A549 (cell line): ENCODE measurements around the gene CLDN5. TPM values are rescaled to one million over a fixed set of nuclear protein-coding genes. Genes with fewer than 3 reads are reported as not detected.

Experiments used
- ATAC-seq, 2 experiments: fragments of 200-7000 bp in 1 of 2; fragments of >200 bp in 1 of 2; cut with Nextera tagmentation in 1 of 2; cut with Tn5 transposase in 1 of 2; 3 replicates each; pipeline versions ENCODE4 v1.8.0 to v1.9.1; 2018 to 2020; ENCODE audit warnings: mild to moderate bottlenecking in 1 of 2, moderate library complexity in 1 of 2
- CTCF ChIA-PET: fragments of 300-600 bp; sonication (Branson Sonifier 250); formaldehyde crosslinking; extraction: SDS; loops from one replicate; lab custom pipeline; 2021; ENCODE audit warnings: antibody characterized with exemption, inconsistent platforms; lab: Yijun Ruan, JAX
- POLR2A ChIA-PET: fragments of 350-600 bp; formaldehyde crosslinking; extraction: SDS; loops from one replicate; lab custom pipeline; 2021; ENCODE audit warnings: antibody characterized with exemption, inconsistent platforms; lab: Yijun Ruan, JAX
- DNase-seq, 2 experiments: peaks; one replicate each; pipeline versions ENCODE4 v3.0.0 to v3.0.0-alpha.2; 2011 to 2016; ENCODE audit warnings: low read depth in 1 of 2, low spot score in 1 of 2
- FAIRE-seq: peaks from 2 replicates; lab custom pipeline; 2011; peaks lifted over from hg19 to GRCh38; lab: Jason Lieb, UNC
- H3K27ac ChIP-seq, 2 experiments: fragments of >200 bp; sonication (Bioruptor Twin); formaldehyde crosslinking; 3 replicates each; pipeline ENCODE4 v1.5.1; 2016 to 2017
- H3K4me1 ChIP-seq: fragments of >200 bp; sonication (Bioruptor Twin); formaldehyde crosslinking; 3 replicates; pipeline ENCODE4 v1.6.1; 2016
- H3K4me2 ChIP-seq: fragments of >200 bp; sonication (Bioruptor Twin); formaldehyde crosslinking; 3 replicates; pipeline ENCODE4 v1.6.1; 2016
- H3K4me3 ChIP-seq: fragments of >200 bp; sonication (Bioruptor Twin); formaldehyde crosslinking; 3 replicates; pipeline ENCODE4 v1.5.1; 2016
- H3K9me3 ChIP-seq: fragments of >200 bp; sonication (Bioruptor Twin); formaldehyde crosslinking; 3 replicates; pipeline ENCODE4 v1.6.1; 2016
- BCL3 ChIP-seq: fragments of >200 bp; sonication (Bioruptor Twin); formaldehyde crosslinking; IDR thresholded peaks from 3 replicates; pipeline ENCODE4 v1.6.1; 2016
- CHD4 ChIP-seq: fragments of 200-600 bp; sonication (generic); IDR thresholded peaks from 2 replicates; pipeline ENCODE4 v1.6.1; 2016; ENCODE audit warnings: antibody characterized with exemption, mild to moderate bottlenecking, borderline replicate concordance
- CTCF ChIP-seq: fragments of >200 bp; sonication (Bioruptor Twin); formaldehyde crosslinking; IDR thresholded peaks from 3 replicates; pipeline ENCODE4 v1.5.1; 2016
- EHF ChIP-seq: fragments of 250-450 bp; sonication (Bioruptor Pico); IDR thresholded peaks from 2 replicates; pipeline ENCODE4 v1.5.0; 2020; ENCODE audit warnings: mild to moderate bottlenecking
- FOXS1 ChIP-seq: fragments of 250-450 bp; sonication (Bioruptor Pico); IDR thresholded peaks from 2 replicates; pipeline ENCODE4 v1.5.0; 2020; ENCODE audit warnings: mild to moderate bottlenecking, moderate library complexity
- HES2 ChIP-seq: fragments of >200 bp; sonication (Bioruptor Twin); formaldehyde crosslinking; IDR thresholded peaks from 2 replicates; pipeline ENCODE4 v1.6.1; 2016
- HEYL ChIP-seq: fragments of 250-450 bp; sonication (Bioruptor Pico); IDR thresholded peaks from 2 replicates; pipeline ENCODE4 v1.8.0; 2021; ENCODE audit warnings: mild to moderate bottlenecking, moderate library complexity
- HOXA7 ChIP-seq: fragments of 250-450 bp; sonication (Bioruptor Pico); IDR thresholded peaks from 2 replicates; pipeline ENCODE4 v1.5.0; 2020; ENCODE audit warnings: mild to moderate bottlenecking, moderate library complexity
- JUN ChIP-seq, 2 experiments: fragments of >200 bp; sonication (Bioruptor Twin); formaldehyde crosslinking; IDR thresholded peaks; 2 replicates in 1 of 2; 3 replicates in 1 of 2; pipeline ENCODE4 v1.6.1; 2016 to 2017
- KDM1A ChIP-seq: fragments of 200-600 bp; sonication (generic); IDR thresholded peaks from 2 replicates; pipeline ENCODE4 v1.6.1; 2016; ENCODE audit warnings: low read depth, mild to moderate bottlenecking
- MAFK ChIP-seq: fragments of 450-650 bp; IDR thresholded peaks from 2 replicates; pipeline ENCODE4 v1.6.1; 2014; ENCODE audit not compliant: partially characterized antibody
- MAZ ChIP-seq: fragments of 150-350 bp; IDR thresholded peaks from 2 replicates; pipeline ENCODE4 v1.6.1; 2014; ENCODE audit warnings: antibody characterized with exemption, low read depth, low read length, borderline replicate concordance
- NFE2L2 ChIP-seq: fragments of 150-350 bp; conservative IDR thresholded peaks from 2 replicates; pipeline ENCODE4 v1.6.1; 2014; ENCODE audit warnings: low read length
- PBX3 ChIP-seq: IDR thresholded peaks from 2 replicates; pipeline ENCODE4 v1.6.1; 2012
- PHF8 ChIP-seq: fragments of 200-600 bp; sonication (generic); IDR thresholded peaks from 2 replicates; pipeline ENCODE4 v1.6.1; 2016; ENCODE audit warnings: low read depth, mild to moderate bottlenecking, antibody characterized with exemption, moderate library complexity, borderline replicate concordance
- RARB ChIP-seq: fragments of 250-450 bp; sonication (Bioruptor Pico); IDR thresholded peaks from 2 replicates; pipeline ENCODE4 v1.8.0; 2021; ENCODE audit warnings: mild to moderate bottlenecking, moderate library complexity
- RCOR1 ChIP-seq: fragments of 150-350 bp; IDR thresholded peaks from 2 replicates; pipeline ENCODE4 v1.6.1; 2014; ENCODE audit warnings: antibody characterized with exemption, low read length, low read depth
- RFX5 ChIP-seq: fragments of 450-650 bp; IDR thresholded peaks from 2 replicates; pipeline ENCODE4 v1.7.1; 2014; ENCODE audit warnings: antibody characterized with exemption, mild to moderate bottlenecking, moderate library complexity
- SMC3 ChIP-seq: fragments of >200 bp; sonication (Bioruptor Twin); formaldehyde crosslinking; IDR thresholded peaks from 3 replicates; pipeline ENCODE4 v1.6.1; 2018; ENCODE audit warnings: inconsistent platforms
- SREBF2 ChIP-seq: fragments of 450-650 bp; IDR thresholded peaks from 2 replicates; pipeline ENCODE4 v1.6.1; 2014; ENCODE audit warnings: mild to moderate bottlenecking, moderate library complexity
- TP53 ChIP-seq: fragments of 250-450 bp; sonication (Bioruptor Pico); IDR thresholded peaks from 2 replicates; pipeline ENCODE4 v1.5.0; 2021; ENCODE audit warnings: mild to moderate bottlenecking, moderate library complexity
- USF2 ChIP-seq: fragments of 450-650 bp; IDR thresholded peaks from 2 replicates; pipeline ENCODE4 v1.6.1; 2014; ENCODE audit warnings: antibody characterized with exemption
- ZFP36 ChIP-seq: fragments of 450-650 bp; IDR thresholded peaks from 2 replicates; pipeline ENCODE4 v1.6.1; 2014; ENCODE audit warnings: borderline replicate concordance; ENCODE audit not compliant: partially characterized antibody
- ZNF302 ChIP-seq: fragments of 250-450 bp; sonication (Bioruptor Pico); IDR thresholded peaks from 2 replicates; pipeline ENCODE4 v1.9.0; 2021; ENCODE audit warnings: inconsistent platforms, mild to moderate bottlenecking, moderate library complexity
- WGBS: methylation state at CpG from one replicate; pipeline ENCODE4 v1.1.6; 2017; ENCODE audit errors: missing lambda C conversion rate; 5-methylcytosine and 5-hydroxymethylcytosine counted together
- polyA minus RNA-seq: library from RNA; depleted of rRNA, polyadenylated mRNA; stranded (reverse); fragments of >200 nt; gene quantifications from 2 replicates; pipeline ENCODE4 v1.2.3, GENCODE V29; 2011; rRNA and poly(A)+ RNA removed
- polyA plus RNA-seq, 4 experiments: library from polyadenylated mRNA; depleted of rRNA in 3 of 4; stranded (reverse); fragments of >200 nt; fragmentation: RNase III in 1 of 4; extraction: RNeasy Plus Mini Kit Qiagen cat#74134 plus additional on column Dnase treatment in 1 of 4; gene quantifications; 2 replicates in 3 of 4; 3 replicates in 1 of 4; pipeline ENCODE4 v1.2.3, GENCODE V29; 2011 to 2017
- TF ChIP-seq, protein P1 (sequence below): fragments of 250-450 bp; sonication (Bioruptor Pico); IDR thresholded peaks from 2 replicates; pipeline ENCODE4 v1.5.0; 2021; ENCODE audit warnings: mild to moderate bottlenecking, moderate library complexity, borderline replicate concordance

CLDN5 gene
- not detected in 2 replicates for polyA plus RNA-seq (2011; rRNA removed)
- polyA plus RNA-seq (2012; cell fraction: cytosol; rRNA removed): not detected in 2 replicates
- polyA plus RNA-seq (2012; cell fraction: nucleus; rRNA removed): not detected in 2 replicates
- polyA plus RNA-seq (2017; fragmentation: RNase III; extraction: RNeasy Plus Mini Kit Qiagen cat#74134 plus additional on column Dnase treatment): not detected in 3 replicates
- not detected in 2 replicates for polyA minus RNA-seq

DNA sequence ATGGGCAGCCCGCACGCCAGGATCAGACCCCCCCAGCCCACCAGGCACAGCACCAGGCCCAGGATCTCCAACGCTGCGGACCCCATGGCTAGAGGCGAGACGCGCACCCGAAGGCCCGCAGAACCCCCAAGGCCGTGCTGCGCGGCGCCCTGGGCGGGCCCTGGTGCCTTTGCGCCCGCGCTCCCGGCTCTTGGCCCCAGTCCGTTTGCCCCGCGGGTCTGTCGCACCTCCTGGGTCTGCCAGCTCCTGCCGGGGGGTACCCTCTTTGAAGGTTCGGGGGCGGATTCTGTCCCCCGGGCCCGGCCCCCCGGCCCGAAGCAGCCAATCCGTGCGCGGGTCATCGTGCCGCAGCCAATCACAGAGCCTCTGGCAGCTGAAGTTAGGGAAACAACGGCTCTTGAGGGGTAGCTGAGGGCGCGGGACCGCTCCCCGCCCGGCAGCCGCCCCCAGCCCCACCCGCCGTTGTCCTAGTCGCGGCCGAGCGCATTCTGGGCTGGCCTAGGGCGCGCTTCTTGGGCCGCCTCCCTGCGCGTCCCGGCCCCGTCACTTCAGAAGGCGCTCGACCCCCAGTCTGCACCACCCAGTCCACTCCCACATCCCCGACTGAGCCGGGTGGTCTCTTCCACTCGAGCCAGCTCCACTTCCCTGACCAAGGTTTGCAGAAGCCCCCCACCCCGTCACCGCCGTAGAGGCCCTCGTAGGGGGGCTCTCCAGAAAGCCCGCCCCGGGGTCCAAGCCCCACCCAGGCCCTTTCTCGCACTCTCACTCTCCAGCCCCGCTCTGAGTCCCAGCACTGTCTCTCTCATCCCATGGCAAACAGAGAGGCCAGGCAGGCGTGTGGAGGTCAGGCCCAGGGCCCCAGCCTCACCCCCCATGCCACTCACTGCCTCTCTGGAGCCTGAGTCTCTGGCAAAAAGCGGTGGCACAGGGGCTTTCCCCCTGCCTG, at the start of gene CLDN5:
Gene CLDN5, minus strand, starts transcription at position 241 of the 946 bp plus-strand sequence. Its CDS starts 155 bp downstream, at position 86.
- CTCF ChIA-PET: no interaction called here
- DNase-seq: no peak

GRCh38 chr22:19571995-19572394, 47.8 kb upstream of the CLDN5 start:
- Histone ChIP-seq H3K4me1 (peaks cover 8% of the 10 kb centered on the region; the same call in 2 of the 3 replicates), H3K27ac (no peak overlapping the region), H3K4me3 (no peak overlapping the region), H3K9me3 (no peaks in the 10 kb centered on the region), H3K4me2 (no peak overlapping the region)
- no peak for DNase-seq
- ATAC-seq: no peak
- WGBS: 81% methylated on average over 6 of the region's 6 CpGs
- FAIRE-seq: no peak
- TF ChIP-seq TP53 (CRISPR knock-in tag) (no peak), MAFK (no peak), NFE2L2 (no peak), SMC3 (no peak), ZNF302 (CRISPR knock-in tag) (no peak), RCOR1 (no peak), ZFP36 (no peak), KDM1A (no peak), USF2 (no peak), CTCF (no peak), HOXA7 (no peak), MAZ (no peak), BCL3 (no peak), HES2 (no peak), EHF (no peak), CHD4 (no peak), HEYL (CRISPR knock-in tag) (no peak), RARB (CRISPR knock-in tag) (no peak), FOXS1 (CRISPR knock-in tag) (no peak)
- TF ChIP-seq, protein P1, sequence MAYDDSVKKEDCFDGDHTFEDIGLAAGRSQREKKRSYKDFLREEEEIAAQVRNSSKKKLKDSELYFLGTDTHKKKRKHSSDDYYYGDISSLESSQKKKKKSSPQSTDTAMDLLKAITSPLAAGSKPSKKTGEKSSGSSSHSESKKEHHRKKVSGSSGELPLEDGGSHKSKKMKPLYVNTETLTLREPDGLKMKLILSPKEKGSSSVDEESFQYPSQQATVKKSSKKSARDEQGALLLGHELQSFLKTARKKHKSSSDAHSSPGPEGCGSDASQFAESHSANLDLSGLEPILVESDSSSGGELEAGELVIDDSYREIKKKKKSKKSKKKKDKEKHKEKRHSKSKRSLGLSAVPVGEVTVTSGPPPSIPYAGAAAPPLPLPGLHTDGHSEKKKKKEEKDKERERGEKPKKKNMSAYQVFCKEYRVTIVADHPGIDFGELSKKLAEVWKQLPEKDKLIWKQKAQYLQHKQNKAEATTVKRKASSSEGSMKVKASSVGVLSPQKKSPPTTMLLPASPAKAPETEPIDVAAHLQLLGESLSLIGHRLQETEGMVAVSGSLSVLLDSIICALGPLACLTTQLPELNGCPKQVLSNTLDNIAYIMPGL (CRISPR knock-in tag): no peak
- CTCF ChIA-PET: no interaction called here
- POLR2A ChIA-PET: no interaction called here

More for the DNA sequence above, at the start of gene CLDN5:
- 77% methylated on average over 18 of the region's 69 CpGs for WGBS
- TF ChIP-seq JUN (IDR thresholded peaks at IDR 0.05): no peak
- no peak for TF ChIP-seq SREBF2
- no peak for TF ChIP-seq PBX3
- TF ChIP-seq SMC3: no peak
- no peak for TF ChIP-seq RCOR1
- no peak for TF ChIP-seq MAZ
- no peak for TF ChIP-seq PHF8
- no peak for TF ChIP-seq HOXA7
- no peak for TF ChIP-seq RFX5
- TF ChIP-seq EHF: no peak
- Histone ChIP-seq H3K27ac (no peak within 1 kb of the TSS), H3K4me1 (no peaks in the 10 kb centered on the region), H3K9me3 (no peaks in the 10 kb centered on the region), H3K4me2 (no peak within 1 kb of the TSS), H3K4me3 (no peak within 1 kb of the TSS)
- peak in 1 of 2 experiments; percentile 34; a peak in 3 of 6 replicates for ATAC-seq
- FAIRE-seq: no peak
- POLR2A ChIA-PET: no interaction called here
